Thyroid gland (tissue), 4 donors: ENCODE measurements around the gene VAT1L.

ENCODE experiments used
- POLR2A ChIP-seq, 2 donors: fragments of 450-650 bp; IDR thresholded peaks; one replicate each; pipeline ENCODE4 v1.6.1; 2017; ENCODE audit warnings: antibody characterized with exemption in 2 of 2, mild to moderate bottlenecking in 2 of 2, moderate library complexity in 1 of 2
- TF ChIP-seq, protein P1 (sequence below), 6 experiments: fragments of 200-600 bp in 3 of 6; fragments of 450-650 bp in 3 of 6; sonication (generic) in 3 of 6; IDR thresholded peaks; one replicate each; pipeline ENCODE4 v1.5.1; 2016 to 2019; ENCODE audit warnings: antibody characterized with exemption in 6 of 6, mild to moderate bottlenecking in 2 of 6, inconsistent platforms in 1 of 6, moderate library complexity in 1 of 6

DNA sequence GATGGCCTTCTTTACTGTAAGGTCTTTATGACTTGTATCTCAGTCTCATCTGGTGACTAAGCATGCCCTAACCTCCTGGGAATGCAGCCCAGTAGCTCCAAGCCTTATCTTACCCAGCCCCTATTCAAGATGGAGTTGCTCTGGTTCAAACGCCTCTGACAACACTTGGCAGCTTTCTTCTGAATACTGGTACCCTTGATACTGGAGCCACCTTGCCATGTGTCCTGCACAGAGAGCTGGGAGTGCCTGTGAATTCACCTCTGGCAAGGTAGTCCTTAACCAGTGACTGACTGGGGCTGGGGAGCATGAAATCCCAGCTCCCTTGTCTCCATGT, 48.8 kb upstream of the VAT1L start:
- TF ChIP-seq, protein P1, sequence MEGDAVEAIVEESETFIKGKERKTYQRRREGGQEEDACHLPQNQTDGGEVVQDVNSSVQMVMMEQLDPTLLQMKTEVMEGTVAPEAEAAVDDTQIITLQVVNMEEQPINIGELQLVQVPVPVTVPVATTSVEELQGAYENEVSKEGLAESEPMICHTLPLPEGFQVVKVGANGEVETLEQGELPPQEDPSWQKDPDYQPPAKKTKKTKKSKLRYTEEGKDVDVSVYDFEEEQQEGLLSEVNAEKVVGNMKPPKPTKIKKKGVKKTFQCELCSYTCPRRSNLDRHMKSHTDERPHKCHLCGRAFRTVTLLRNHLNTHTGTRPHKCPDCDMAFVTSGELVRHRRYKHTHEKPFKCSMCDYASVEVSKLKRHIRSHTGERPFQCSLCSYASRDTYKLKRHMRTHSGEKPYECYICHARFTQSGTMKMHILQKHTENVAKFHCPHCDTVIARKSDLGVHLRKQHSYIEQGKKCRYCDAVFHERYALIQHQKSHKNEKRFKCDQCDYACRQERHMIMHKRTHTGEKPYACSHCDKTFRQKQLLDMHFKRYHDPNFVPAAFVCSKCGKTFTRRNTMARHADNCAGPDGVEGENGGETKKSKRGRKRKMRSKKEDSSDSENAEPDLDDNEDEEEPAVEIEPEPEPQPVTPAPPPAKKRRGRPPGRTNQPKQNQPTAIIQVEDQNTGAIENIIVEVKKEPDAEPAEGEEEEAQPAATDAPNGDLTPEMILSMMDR (IDR thresholded peaks at IDR 0.05), result no peak
- TF ChIP-seq POLR2A (IDR thresholded peaks at IDR 0.05), result no peak
